ENCODE measurements around the gene CD48.
A peak's percentile ranks its signal among the peaks of the same experiment; 100 is the strongest.

CD48 gene

GRCh38 chr1:160711602-160712311, at the start of gene CD48:
TSS of gene CD48 (minus strand) at chr1:160711822. CDS start at chr1:160711763, 59 bp downstream.
- DNase-seq (ENCODE audit: low read depth): peak; percentile 28

GRCh38 chr1:160761046-160761445, 49.4 kb upstream of the CD48 start:
- DNase-seq (ENCODE audit: low read depth): no peak

GRCh38 chr1:160759740-160760139, 48.1 kb upstream of the CD48 start:
- DNase-seq (ENCODE audit: low read depth): no peak

GRCh38 chr1:160758521-160758920, 46.9 kb upstream of the CD48 start:
- DNase-seq (ENCODE audit: low read depth): no peak

- DNase-seq (ENCODE audit: low read depth): no peak
Measured at GRCh38 chr1:160756849-160757201, 45.2 kb upstream of the CD48 start.

GRCh38 chr1:160755911-160756848, 44.6 kb upstream of the CD48 start:
- DNase-seq (ENCODE audit: low read depth): no peak

GRCh38 chr1:160755461-160755860, 43.8 kb upstream of the CD48 start:
- no peak for DNase-seq (ENCODE audit: low read depth)

- no peak for DNase-seq (ENCODE audit: low read depth)
Measured at GRCh38 chr1:160753594-160753993, 42.0 kb upstream of the CD48 start.

- DNase-seq (ENCODE audit: low read depth): no peak
Measured at GRCh38 chr1:160752924-160753323, 41.3 kb upstream of the CD48 start.

GRCh38 chr1:160752406-160752805, 40.8 kb upstream of the CD48 start:
- DNase-seq (ENCODE audit: low read depth): no peak

- no peak for DNase-seq (ENCODE audit: low read depth)
Measured at GRCh38 chr1:160750608-160751007, 39.0 kb upstream of the CD48 start.

- no peak for DNase-seq (ENCODE audit: low read depth)
Measured at GRCh38 chr1:160748878-160749269, 37.3 kb upstream of the CD48 start.

- DNase-seq (ENCODE audit: low read depth): no peak
Measured at GRCh38 chr1:160748181-160748877, 36.7 kb upstream of the CD48 start.

GRCh38 chr1:160747717-160748116, 36.1 kb upstream of the CD48 start:
- DNase-seq (ENCODE audit: low read depth): no peak

GRCh38 chr1:160746836-160747500, 35.3 kb upstream of the CD48 start:
- DNase-seq (ENCODE audit: low read depth): no peak

- DNase-seq (ENCODE audit: low read depth): no peak
Measured at GRCh38 chr1:160745551-160745950, 33.9 kb upstream of the CD48 start.

GRCh38 chr1:160744852-160745520, 33.4 kb upstream of the CD48 start:
- no peak for DNase-seq (ENCODE audit: low read depth)

- DNase-seq (ENCODE audit: low read depth): no peak
Measured at GRCh38 chr1:160744199-160744851, 32.7 kb upstream of the CD48 start.

- no peak for DNase-seq (ENCODE audit: low read depth)
Measured at GRCh38 chr1:160743266-160743665, 31.6 kb upstream of the CD48 start.

GRCh38 chr1:160742428-160743127, 31.0 kb upstream of the CD48 start:
- no peak for DNase-seq (ENCODE audit: low read depth)
